ENCODE results near the gene SERPINE1. TPM values are rescaled to one million over a fixed set of nuclear protein-coding genes. Genes with fewer than 3 reads are reported as not detected.

The SERPINE1 gene
- total and polyA plus RNA-seq, 2 of the 13 experiments (the other 11 are each of a cell fraction or from before 2014, with no cell fraction given), result 21.2 to 1,576 TPM

DNA sequence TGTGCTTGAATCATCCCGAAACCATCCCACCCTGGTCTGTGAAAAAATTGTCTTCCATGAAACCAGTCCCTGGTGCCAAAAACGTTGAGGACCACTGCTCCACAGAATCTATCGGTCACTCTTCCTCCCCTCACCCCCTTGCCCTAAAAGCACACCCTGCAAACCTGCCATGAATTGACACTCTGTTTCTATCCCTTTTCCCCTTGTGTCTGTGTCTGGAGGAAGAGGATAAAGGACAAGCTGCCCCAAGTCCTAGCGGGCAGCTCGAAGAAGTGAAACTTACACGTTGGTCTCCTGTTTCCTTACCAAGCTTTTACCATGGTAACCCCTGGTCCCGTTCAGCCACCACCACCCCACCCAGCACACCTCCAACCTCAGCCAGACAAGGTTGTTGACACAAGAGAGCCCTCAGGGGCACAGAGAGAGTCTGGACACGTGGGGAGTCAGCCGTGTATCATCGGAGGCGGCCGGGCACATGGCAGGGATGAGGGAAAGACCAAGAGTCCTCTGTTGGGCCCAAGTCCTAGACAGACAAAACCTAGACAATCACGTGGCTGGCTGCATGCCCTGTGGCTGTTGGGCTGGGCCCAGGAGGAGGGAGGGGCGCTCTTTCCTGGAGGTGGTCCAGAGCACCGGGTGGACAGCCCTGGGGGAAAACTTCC lies 784 bp upstream of the SERPINE1 start (continued):
- TF ChIP-seq PRDM10 (CRISPR knock-in tag; IDR thresholded peaks at IDR 0.05; ENCODE audit: low read depth) (peak; percentile 39; the same call in 1 of the 2 replicates), KLF6 (CRISPR knock-in tag; IDR thresholded peaks at IDR 0.05) (peak; percentile 57), ZNF253 (CRISPR knock-in tag; IDR thresholded peaks at IDR 0.05; ENCODE audit: borderline replicate concordance) (peak; percentile 87; the same call in 1 of the 2 replicates), ATF7-NPFF (CRISPR knock-in tag; IDR thresholded peaks at IDR 0.05; ENCODE audit: low read depth) (peak; percentile 76), IKZF4 (CRISPR knock-in tag; IDR thresholded peaks at IDR 0.05; ENCODE audit: borderline replicate concordance, low read depth, not compliant biosample characterization) (peak; percentile 17), SNAPC2 (CRISPR knock-in tag; IDR thresholded peaks at IDR 0.05) (peak; percentile 57; the same call in 1 of the 2 replicates), ERF (CRISPR knock-in tag; IDR thresholded peaks at IDR 0.05) (0 out of 2 replicates have a peak, but pooled peaks have one; percentile 72), ZEB1 (IDR thresholded peaks at IDR 0.05; ENCODE audit: insufficient replicate concordance, low read depth) (no peak), TFE3 (CRISPR knock-in tag; IDR thresholded peaks at IDR 0.05) (peak; percentile 82), ZNF512 (CRISPR knock-in tag; IDR thresholded peaks at IDR 0.05) (no peak), FOXP4 (CRISPR knock-in tag; IDR thresholded peaks at IDR 0.05) (peak; percentile 48; the same call in 1 of the 2 replicates), HMG20A (CRISPR knock-in tag; IDR thresholded peaks at IDR 0.05; ENCODE audit: borderline replicate concordance) (peak; percentile 26; the same call in 1 of the 2 replicates), SMARCE1 (IDR thresholded peaks at IDR 0.05; ENCODE audit: borderline replicate concordance) (no peak), ZNF556 (CRISPR knock-in tag; IDR thresholded peaks at IDR 0.05; ENCODE audit: borderline replicate concordance) (peak; percentile 16; the same call in 1 of the 2 replicates), ZNF121 (CRISPR knock-in tag; IDR thresholded peaks at IDR 0.05) (peak; percentile 74; the same call in 1 of the 2 replicates), TMF1 (CRISPR knock-in tag; IDR thresholded peaks at IDR 0.05; ENCODE audit: low read depth) (peak; percentile 71), CCDC6 (CRISPR knock-in tag; IDR thresholded peaks at IDR 0.05) (peak; percentile 73; the same call in 1 of the 2 replicates)
- TF ChIP-seq, protein P1, sequence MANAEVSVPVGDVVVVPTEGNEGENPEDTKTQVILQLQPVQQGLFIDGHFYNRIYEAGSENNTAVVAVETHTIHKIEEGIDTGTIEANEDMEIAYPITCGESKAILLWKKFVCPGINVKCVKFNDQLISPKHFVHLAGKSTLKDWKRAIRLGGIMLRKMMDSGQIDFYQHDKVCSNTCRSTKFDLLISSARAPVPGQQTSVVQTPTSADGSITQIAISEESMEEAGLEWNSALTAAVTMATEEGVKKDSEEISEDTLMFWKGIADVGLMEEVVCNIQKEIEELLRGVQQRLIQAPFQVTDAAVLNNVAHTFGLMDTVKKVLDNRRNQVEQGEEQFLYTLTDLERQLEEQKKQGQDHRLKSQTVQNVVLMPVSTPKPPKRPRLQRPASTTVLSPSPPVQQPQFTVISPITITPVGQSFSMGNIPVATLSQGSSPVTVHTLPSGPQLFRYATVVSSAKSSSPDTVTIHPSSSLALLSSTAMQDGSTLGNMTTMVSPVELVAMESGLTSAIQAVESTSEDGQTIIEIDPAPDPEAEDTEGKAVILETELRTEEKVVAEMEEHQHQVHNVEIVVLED (CRISPR knock-in tag; IDR thresholded peaks at IDR 0.05; ENCODE audit: borderline replicate concordance), result no peak

Data from HepG2 (cell line).